ENCODE data around the gene ZC3H8.

DNA sequence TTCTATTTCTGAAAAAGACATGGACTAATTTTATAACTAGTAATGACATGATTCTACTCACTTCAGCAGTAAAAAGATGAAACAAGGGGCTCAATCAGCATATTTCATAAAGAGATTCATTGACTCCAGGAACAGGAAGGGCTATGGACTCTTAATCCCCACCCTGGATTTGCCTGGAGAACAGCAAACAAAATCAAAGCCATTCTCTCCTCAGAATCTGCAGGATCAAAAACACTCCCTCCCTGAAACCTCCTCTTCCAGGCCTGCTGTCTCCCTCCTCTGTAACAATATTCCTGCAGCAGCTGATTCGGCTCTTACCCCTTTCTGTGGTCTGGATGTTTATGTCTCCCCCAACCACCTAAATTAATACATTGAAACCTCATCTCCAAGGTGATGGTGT lies 57.0 kb downstream of the ZC3H8 start:
- TF ChIP-seq, protein P1, sequence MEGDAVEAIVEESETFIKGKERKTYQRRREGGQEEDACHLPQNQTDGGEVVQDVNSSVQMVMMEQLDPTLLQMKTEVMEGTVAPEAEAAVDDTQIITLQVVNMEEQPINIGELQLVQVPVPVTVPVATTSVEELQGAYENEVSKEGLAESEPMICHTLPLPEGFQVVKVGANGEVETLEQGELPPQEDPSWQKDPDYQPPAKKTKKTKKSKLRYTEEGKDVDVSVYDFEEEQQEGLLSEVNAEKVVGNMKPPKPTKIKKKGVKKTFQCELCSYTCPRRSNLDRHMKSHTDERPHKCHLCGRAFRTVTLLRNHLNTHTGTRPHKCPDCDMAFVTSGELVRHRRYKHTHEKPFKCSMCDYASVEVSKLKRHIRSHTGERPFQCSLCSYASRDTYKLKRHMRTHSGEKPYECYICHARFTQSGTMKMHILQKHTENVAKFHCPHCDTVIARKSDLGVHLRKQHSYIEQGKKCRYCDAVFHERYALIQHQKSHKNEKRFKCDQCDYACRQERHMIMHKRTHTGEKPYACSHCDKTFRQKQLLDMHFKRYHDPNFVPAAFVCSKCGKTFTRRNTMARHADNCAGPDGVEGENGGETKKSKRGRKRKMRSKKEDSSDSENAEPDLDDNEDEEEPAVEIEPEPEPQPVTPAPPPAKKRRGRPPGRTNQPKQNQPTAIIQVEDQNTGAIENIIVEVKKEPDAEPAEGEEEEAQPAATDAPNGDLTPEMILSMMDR (IDR thresholded peaks at IDR 0.05; ENCODE audit: low read length), result no peak
- no peak for TF ChIP-seq EZH2 (IDR thresholded peaks at IDR 0.05; ENCODE audit: borderline replicate concordance, low read length)
